Peyer's patch (tissue), 4 donors: ENCODE results near the gene TRPV6. TPM values are rescaled to one million over a fixed set of nuclear protein-coding genes. Genes with fewer than 3 reads are reported as not detected.
A peak's percentile ranks its signal among the peaks of the same experiment; 100 is the strongest.

ENCODE experiments used
- DNase-seq, 3 donors: peaks; one replicate each; pipeline ENCODE4 v3.0.0-alpha.2; 2017 to 2019
- H3K27ac ChIP-seq, 4 donors: fragments of 200-600 bp; sonication (generic); one replicate each; pipeline ENCODE4 v1.5.1; 2016 to 2019
- H3K27me3 ChIP-seq, 2 donors: fragments of 200-600 bp; sonication (generic); one replicate each; pipeline ENCODE4 v1.5.1; 2019
- H3K36me3 ChIP-seq, 3 donors: fragments of 200-600 bp; sonication (generic); one replicate each; pipeline ENCODE4 v1.5.1; 2016 to 2019
- H3K4me1 ChIP-seq, 4 donors: fragments of 200-600 bp; sonication (generic); one replicate each; pipeline ENCODE4 v1.5.1; 2016 to 2019
- H3K4me3 ChIP-seq, 4 donors: fragments of 200-600 bp; sonication (generic); 1 replicate in 3 of 4; 2 replicates in 1 of 4; pipeline ENCODE4 v1.5.1; 2016 to 2019; ENCODE audit warnings: mild to moderate bottlenecking in 1 of 4
- H3K9me3 ChIP-seq, 4 donors: fragments of 200-600 bp; sonication (generic); one replicate each; pipeline ENCODE4 v1.5.1; 2016 to 2019; ENCODE audit warnings: mild to moderate bottlenecking in 1 of 4
- POLR2A ChIP-seq, 2 donors: fragments of 450-650 bp; IDR thresholded peaks; one replicate each; pipeline ENCODE4 v1.5.1; 2017; ENCODE audit warnings: antibody characterized with exemption in 2 of 2, mild to moderate bottlenecking in 2 of 2, moderate library complexity in 2 of 2
- total RNA-seq, 4 donors: library from RNA; depleted of rRNA; stranded (reverse); fragments of >200 nt; gene quantifications; one replicate each; pipeline ENCODE4 v1.1.0, GENCODE V29; 2016
- TF ChIP-seq, protein P1 (sequence below), 6 experiments: fragments of 450-650 bp in 4 of 6; fragments of 200-600 bp in 2 of 6; sonication (generic) in 1 of 6; IDR thresholded peaks; one replicate each; pipeline ENCODE4 v1.5.1; 2017 to 2019; ENCODE audit warnings: antibody characterized with exemption in 6 of 6, mild to moderate bottlenecking in 3 of 6, moderate library complexity in 1 of 6

The TRPV6 gene
- total RNA-seq, 4 donors from 2014 or later: 0.19 to 2.5 (median 0.82) TPM

DNA sequence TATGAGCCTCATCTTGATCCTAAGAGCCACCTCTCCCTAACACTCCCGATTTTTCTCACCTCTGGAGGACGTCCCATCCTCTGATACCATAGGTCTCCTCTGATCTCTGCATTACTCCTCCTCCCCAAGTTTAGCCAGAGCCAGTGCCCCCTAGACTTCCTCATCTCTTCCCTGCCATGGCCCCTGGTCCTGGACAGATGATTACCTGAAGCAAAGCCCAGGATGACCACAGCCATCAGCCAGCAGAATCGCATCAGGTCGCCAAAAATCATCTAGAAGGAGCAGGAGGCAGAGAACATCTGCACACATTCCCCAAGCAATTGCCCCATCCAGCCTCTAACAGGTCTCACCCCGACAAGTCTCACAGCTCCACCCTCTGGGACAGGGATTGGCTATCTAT is 11.7 kb downstream of the TRPV6 start:
- Histone ChIP-seq H3K36me3 (no peaks in the 10 kb centered on the region), H3K9me3 (no peaks in the 10 kb centered on the region), H3K4me3 (no peak overlapping the region), H3K27ac (no peak overlapping the region), H3K4me1 (no peaks in the 10 kb centered on the region), H3K27me3 (no peaks in the 10 kb centered on the region)
- peak in 1 of 3 donors; percentile 29 for DNase-seq
- TF ChIP-seq POLR2A (IDR thresholded peaks at IDR 0.05): no peak
- TF ChIP-seq, protein P1, sequence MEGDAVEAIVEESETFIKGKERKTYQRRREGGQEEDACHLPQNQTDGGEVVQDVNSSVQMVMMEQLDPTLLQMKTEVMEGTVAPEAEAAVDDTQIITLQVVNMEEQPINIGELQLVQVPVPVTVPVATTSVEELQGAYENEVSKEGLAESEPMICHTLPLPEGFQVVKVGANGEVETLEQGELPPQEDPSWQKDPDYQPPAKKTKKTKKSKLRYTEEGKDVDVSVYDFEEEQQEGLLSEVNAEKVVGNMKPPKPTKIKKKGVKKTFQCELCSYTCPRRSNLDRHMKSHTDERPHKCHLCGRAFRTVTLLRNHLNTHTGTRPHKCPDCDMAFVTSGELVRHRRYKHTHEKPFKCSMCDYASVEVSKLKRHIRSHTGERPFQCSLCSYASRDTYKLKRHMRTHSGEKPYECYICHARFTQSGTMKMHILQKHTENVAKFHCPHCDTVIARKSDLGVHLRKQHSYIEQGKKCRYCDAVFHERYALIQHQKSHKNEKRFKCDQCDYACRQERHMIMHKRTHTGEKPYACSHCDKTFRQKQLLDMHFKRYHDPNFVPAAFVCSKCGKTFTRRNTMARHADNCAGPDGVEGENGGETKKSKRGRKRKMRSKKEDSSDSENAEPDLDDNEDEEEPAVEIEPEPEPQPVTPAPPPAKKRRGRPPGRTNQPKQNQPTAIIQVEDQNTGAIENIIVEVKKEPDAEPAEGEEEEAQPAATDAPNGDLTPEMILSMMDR (IDR thresholded peaks at IDR 0.05): no peak

DNA sequence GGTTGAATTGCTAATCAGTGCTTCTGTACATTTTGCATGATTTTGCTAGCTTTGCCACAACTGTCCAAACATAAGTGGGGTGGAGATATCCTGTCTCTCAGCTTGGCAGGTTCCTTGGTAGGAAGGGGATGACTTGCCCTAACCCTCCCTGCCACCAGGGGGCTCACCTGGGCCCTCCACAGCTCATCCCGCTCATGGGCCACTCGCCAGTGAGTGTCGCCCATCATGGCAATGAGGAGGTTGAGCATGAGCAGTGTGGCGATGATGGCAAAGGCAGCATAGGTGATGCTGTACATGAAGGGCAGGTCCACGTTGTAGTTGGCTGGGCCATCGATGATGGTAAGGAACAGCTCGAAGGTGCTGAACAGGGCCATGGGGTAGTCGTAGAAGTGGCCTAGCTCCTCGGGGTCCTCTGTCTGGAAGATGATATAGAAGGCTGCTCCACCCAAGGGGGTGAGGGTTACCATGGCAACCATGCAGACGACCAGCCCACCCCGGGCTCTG is 12.2 kb downstream of the TRPV6 start:
- no peak overlapping the region for H3K27ac ChIP-seq
- H3K9me3 ChIP-seq: no peaks in the 10 kb centered on the region
- no peaks in the 10 kb centered on the region for H3K4me1 ChIP-seq
- H3K4me3 ChIP-seq: no peak overlapping the region
- peak in 1 of 3 donors; percentile 50 for DNase-seq
- no peaks in the 10 kb centered on the region for H3K27me3 ChIP-seq
- H3K36me3 ChIP-seq: no peaks in the 10 kb centered on the region
- TF ChIP-seq, protein P1 (IDR thresholded peaks at IDR 0.05): peak in 4 of 6 experiments; percentile 24 to 41 (median 35)
- TF ChIP-seq POLR2A (IDR thresholded peaks at IDR 0.05): no peak

GRCh38 chr7:142872106-142872675 is 13.4 kb downstream of the TRPV6 start:
- Histone ChIP-seq H3K27ac (no peak overlapping the region), H3K36me3 (no peaks in the 10 kb centered on the region), H3K9me3 (no peaks in the 10 kb centered on the region), H3K4me3 (no peak overlapping the region), H3K27me3 (no peaks in the 10 kb centered on the region), H3K4me1 (no peaks in the 10 kb centered on the region)
- DNase-seq: peak in 2 of 3 donors; percentile 8 to 36
- TF ChIP-seq, protein P1 (IDR thresholded peaks at IDR 0.05): no peak
- no peak for TF ChIP-seq POLR2A (IDR thresholded peaks at IDR 0.05)

DNA sequence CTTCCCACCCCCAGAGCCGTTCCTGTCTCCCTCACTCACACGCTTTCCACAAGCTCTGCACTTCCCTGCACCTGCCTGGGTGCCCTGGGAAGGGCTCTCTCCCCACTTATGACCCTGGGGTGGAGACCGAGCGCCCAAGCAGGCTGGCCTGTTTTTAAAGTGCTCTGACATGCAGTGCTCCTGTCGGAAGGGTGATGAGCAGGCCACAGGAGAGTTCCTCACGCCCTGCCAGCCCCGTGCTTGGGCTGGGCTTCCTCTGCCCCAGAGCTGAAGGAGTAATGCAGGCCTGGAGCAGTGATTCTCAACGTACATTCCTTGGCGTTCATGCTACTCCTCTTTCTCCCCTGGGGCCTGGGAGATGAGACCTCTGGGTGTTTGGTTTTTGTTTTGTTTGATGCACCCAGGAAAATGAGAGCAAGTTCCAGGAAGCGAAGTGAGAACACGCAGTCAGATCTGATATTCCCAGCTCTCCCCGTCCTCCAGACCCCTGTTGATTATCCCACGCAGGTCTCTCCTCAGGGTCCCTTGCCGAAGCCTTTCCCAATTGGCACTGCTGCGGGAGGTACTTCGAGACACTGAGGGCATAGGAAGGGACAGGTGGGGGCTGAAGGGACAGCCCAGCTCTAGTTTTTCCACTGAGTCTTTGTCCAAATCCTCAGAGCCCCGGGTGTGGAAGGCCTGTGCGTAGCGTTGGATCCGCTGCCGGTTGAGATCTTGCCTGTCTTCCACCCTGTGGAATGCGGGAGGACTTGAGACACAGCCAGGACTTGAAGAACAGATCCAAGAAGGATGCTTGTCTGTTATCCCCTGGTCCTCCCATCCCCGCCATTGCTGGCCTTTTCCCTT is 14.1 kb downstream of the TRPV6 start:
- Histone ChIP-seq H3K9me3 (no peaks in the 10 kb centered on the region), H3K4me1 (no peaks in the 10 kb centered on the region), H3K4me3 (no peak overlapping the region), H3K27ac (no peak overlapping the region), H3K36me3 (no peaks in the 10 kb centered on the region), H3K27me3 (no peaks in the 10 kb centered on the region)
- peak in 2 of 3 donors; percentile 7 to 25 for DNase-seq
- TF ChIP-seq, protein P1 (IDR thresholded peaks at IDR 0.05): no peak
- no peak for TF ChIP-seq POLR2A (IDR thresholded peaks at IDR 0.05)

- no peak overlapping the region for H3K27ac ChIP-seq
- TF ChIP-seq, protein P1 (IDR thresholded peaks at IDR 0.05): no peak
- TF ChIP-seq POLR2A (IDR thresholded peaks at IDR 0.05): no peak
- no peaks in the 10 kb centered on the region for H3K9me3 ChIP-seq
- no peaks in the 10 kb centered on the region for H3K27me3 ChIP-seq
- H3K4me3 ChIP-seq: no peak overlapping the region
- DNase-seq: peak in 1 of 3 donors; percentile 8
- no peaks in the 10 kb centered on the region for H3K4me1 ChIP-seq
- no peaks in the 10 kb centered on the region for H3K36me3 ChIP-seq
Observed at GRCh38 chr7:142870566-142871259, 14.8 kb downstream of the TRPV6 start.
